HFF-Myc (cell line): Measurements from ENCODE around the gene TSPO2.
"Not testable (repeated sequence)": the region's sequence is repeated elsewhere in the genome, so short reads cannot be mapped to it uniquely, and the experiment has no call there.

Source experiments
- DNase-seq: peaks from one replicate; pipeline ENCODE4 v3.0.0-alpha.2; 2011; ENCODE audit warnings: low read depth; ENCODE audit errors: extremely low read depth
- H3K4me3 ChIP-seq: replicated peaks from 2 replicates; pipeline ENCODE4 v1.5.1; 2011; ENCODE audit warnings: low read depth, mild to moderate bottlenecking, control low read depth, low read length
- TF ChIP-seq, protein P1 (sequence below): IDR thresholded peaks from 2 replicates; pipeline ENCODE4 v1.5.1; 2012; ENCODE audit warnings: mild to moderate bottlenecking, low read depth, low read length, control low read depth; ENCODE audit errors: missing control alignments

Gene TSPO2

DNA sequence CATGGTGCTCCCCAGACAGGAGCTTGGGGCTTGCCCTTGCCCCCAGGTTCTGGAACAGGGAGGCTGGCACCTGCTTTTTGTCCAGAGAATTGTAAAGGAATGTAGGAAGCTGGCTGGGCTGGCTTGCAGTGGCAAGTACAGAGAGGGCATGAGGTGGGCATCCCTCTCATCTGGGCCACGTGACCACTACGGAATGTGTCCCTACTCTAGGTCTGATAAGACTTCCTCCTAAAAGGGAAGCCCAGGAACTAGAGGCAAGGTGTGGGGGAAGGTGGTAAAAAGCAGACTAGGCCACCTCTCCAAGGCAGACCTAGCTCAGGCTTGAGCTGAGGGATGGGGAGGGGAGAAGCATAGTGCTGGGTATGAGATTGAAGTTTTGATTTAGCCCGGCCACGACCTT is 42.0 kb upstream of the TSPO2 start:
- TF ChIP-seq, protein P1, sequence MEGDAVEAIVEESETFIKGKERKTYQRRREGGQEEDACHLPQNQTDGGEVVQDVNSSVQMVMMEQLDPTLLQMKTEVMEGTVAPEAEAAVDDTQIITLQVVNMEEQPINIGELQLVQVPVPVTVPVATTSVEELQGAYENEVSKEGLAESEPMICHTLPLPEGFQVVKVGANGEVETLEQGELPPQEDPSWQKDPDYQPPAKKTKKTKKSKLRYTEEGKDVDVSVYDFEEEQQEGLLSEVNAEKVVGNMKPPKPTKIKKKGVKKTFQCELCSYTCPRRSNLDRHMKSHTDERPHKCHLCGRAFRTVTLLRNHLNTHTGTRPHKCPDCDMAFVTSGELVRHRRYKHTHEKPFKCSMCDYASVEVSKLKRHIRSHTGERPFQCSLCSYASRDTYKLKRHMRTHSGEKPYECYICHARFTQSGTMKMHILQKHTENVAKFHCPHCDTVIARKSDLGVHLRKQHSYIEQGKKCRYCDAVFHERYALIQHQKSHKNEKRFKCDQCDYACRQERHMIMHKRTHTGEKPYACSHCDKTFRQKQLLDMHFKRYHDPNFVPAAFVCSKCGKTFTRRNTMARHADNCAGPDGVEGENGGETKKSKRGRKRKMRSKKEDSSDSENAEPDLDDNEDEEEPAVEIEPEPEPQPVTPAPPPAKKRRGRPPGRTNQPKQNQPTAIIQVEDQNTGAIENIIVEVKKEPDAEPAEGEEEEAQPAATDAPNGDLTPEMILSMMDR: no peak
- no peak for DNase-seq
- H3K4me3 ChIP-seq: no peak overlapping the region

DNA sequence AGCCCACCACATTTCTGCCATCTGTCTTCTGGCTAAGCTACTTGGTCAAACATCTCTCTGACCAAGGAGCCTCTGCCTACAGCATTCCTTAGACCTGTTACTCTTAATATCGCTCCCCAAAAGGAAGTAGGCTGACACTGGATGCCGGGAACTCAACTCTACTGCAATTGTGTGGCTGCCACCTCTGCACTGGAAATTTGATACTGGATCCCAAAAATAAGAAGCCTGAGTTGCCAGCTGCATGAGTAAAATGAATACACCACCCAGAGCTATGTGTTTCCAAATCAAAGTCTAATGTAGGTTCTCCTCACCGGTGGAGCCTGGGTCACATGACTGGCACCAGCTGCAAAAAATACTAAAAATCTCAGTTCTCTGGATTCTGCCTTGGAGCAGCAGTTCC is 40.1 kb upstream of the TSPO2 start:
- no peak overlapping the region for H3K4me3 ChIP-seq
- TF ChIP-seq, protein P1: no peak
- DNase-seq: no peak

DNA sequence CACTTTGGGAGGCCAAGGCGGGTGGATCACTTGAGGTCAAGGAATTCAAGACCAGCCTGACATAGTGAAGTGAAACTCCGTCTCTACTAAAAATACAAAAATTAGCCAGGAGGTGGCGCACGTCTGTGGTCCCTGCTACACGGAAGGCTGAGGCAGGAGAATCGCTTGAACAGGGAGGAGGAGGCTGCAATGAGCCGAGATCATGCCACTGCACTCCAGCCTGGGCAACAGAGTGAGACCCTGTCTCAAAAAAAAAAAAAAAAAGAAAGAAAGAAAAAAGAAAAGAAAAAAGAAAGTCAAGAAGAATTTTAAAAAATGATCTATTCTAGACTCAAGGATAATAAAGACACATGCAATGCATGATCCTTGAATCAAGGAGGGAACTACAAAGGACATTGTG is 36.0 kb upstream of the TSPO2 start:
- H3K4me3 ChIP-seq: not testable (repeated sequence)
- peak; percentile 24 for DNase-seq
- TF ChIP-seq, protein P1: peak; percentile 57

DNA sequence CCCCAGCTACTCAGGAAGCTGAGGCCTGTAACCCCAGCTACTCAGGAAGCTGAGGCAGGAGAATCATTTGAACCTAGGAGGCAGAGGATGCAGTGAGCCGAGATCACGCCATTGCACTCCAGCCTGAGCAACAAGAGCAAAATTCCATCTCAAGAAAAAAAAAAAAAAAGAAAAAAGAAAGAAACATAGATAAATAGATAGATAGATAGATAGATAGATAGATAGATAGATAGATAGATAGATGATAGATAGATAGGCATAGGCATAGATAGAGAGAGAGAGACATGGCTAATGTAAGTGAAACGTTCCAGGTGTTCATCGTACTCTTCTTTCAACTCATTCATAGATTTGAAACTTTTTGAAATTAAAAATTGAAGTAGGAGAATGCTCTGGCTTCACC is 35.3 kb upstream of the TSPO2 start:
- DNase-seq, H3K4me3 ChIP-seq: not testable (repeated sequence)

DNA sequence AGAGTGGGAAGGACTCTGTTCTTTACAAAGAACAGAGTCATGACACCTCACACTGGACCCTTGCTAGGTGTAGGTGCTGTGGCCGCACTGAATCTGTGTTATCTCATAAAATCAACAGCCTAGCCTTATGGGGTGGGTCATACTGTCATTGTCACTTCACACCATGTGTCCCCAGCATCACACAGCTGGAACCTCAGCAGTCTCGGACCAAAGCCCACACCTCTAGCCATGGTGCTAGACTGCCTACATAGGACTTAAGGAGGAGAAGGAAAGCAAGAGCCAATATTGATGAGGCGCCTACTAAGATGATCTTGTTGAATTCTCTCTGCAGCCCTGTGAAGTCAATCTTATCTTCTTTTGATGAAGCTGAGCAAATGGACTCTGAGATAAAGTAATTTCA is 34.3 kb upstream of the TSPO2 start:
- no peak for DNase-seq
- H3K4me3 ChIP-seq: no peak overlapping the region
- TF ChIP-seq, protein P1: no peak

DNA sequence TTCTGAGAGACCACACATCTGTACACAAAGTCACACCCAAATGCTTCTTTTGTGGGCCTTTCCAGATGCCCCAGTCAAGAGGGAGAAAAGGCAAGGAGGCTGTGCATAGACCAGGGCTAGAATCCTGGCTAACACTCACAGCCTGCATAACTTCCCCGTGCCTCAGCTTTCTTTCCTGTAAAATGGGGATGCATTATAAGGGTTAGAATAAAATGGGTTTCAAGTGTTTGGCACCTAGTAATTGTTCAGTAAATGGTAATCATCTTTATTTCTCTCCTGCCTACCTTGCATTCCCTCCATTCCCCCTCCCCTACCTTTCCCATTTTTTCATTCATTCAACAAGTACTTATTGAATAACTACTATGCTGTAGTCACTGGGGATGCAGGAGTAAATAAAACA is 32.6 kb upstream of the TSPO2 start:
- no peak overlapping the region for H3K4me3 ChIP-seq
- TF ChIP-seq, protein P1: no peak
- DNase-seq: no peak

DNA sequence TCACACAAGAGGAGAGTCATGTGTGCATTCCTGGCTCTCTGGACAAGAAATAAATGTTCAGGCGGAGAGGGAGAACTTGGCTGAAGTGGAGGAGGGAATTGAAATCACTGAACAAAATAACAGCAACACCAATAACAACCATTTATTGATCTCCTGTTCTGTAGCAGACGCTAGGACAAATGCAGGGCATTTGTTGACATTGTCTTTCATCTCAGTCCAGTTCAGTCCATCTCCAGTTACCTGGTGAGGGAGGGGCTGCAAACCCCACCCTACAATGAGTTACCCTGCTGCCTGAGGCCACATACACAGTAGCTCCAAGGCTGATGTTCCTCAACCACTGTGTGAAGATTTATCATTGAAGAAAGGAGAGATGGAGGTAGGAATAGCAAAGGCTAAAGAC is 30.6 kb upstream of the TSPO2 start:
- TF ChIP-seq, protein P1: no peak
- H3K4me3 ChIP-seq: no peak overlapping the region
- no peak for DNase-seq
